ENCODE measurements around the gene TEX264.

Gene TEX264

GRCh38 chr3:51683566-51683965 lies 12.5 kb downstream of the TEX264 start:
- Histone ChIP-seq H3K18ac (ENCODE audit: low read length) (no peak overlapping the region), H3K4me2 (ENCODE audit: insufficient read depth, low read length, poor library complexity, severe bottlenecking) (no peak overlapping the region), H4K91ac (ENCODE audit: low read depth, low read length, poor library complexity) (no peak overlapping the region), H3K23ac (ENCODE audit: low read depth, low read length, poor library complexity) (no peak overlapping the region), H3K14ac (ENCODE audit: low read length) (no peak overlapping the region), H3K4ac (ENCODE audit: low read length) (no peak overlapping the region), H4K8ac (ENCODE audit: low read depth, low read length) (no peak overlapping the region), H2BK15ac (ENCODE audit: low read length) (no peak overlapping the region), H2BK5ac (ENCODE audit: low read length) (no peak overlapping the region), H2AK5ac (ENCODE audit: low read depth, low read length) (no peak overlapping the region), H3K4me3 (ENCODE audit: low read length in 2 of 2) (no peak overlapping the region), H3K9me3 (replicated peaks in 1 of 2; ENCODE audit: control insufficient read depth in 2 of 2, insufficient read depth in 1 of 2, low read depth in 1 of 2, low read length in 2 of 2) (no peaks in the 10 kb centered on the region), H3K27ac (replicated peaks; ENCODE audit: low read length) (no peak overlapping the region), H3K4me1 (ENCODE audit: control insufficient read depth in 2 of 2, insufficient read depth in 1 of 2, low read depth in 1 of 2, low read length in 2 of 2) (peaks cover 3 to 4% of the 10 kb centered on the region in 2 donors), H2AFZ (ENCODE audit: low read length) (no peak overlapping the region), H3K9ac (ENCODE audit: low read depth, low read length, poor library complexity) (no peak overlapping the region), H3K36me3 (replicated peaks in 1 of 2; ENCODE audit: control insufficient read depth in 2 of 2, insufficient read depth in 2 of 2, low read length in 2 of 2) (peaks cover 0 to 25% of the 10 kb centered on the region in 2 donors), H3K79me1 (ENCODE audit: low read depth, low read length) (no peaks in the 10 kb centered on the region), H2BK120ac (ENCODE audit: low read depth, low read length) (no peak overlapping the region), H2BK12ac (ENCODE audit: low read length) (no peak overlapping the region), H3K27me3 (ENCODE audit: control insufficient read depth in 3 of 3, insufficient read depth in 3 of 3, low read depth in 1 of 3, low read length in 3 of 3) (no peaks in the 10 kb centered on the region)
- no CpG with 5 or more reads among the region's 2 CpGs for WGBS, 2 donors (ENCODE audit: extremely low coverage in 2 of 2, insufficient read length in 2 of 2, insufficient replicate concordance in 1 of 2)
- no peak for DNase-seq (ENCODE audit: low spot score)

GRCh38 chr3:51684971-51685751 lies 14.1 kb downstream of the TEX264 start:
- H2AFZ ChIP-seq (ENCODE audit: low read length) = no peak overlapping the region
- WGBS, 2 donors (ENCODE audit: extremely low coverage in 2 of 2, insufficient read length in 2 of 2, insufficient replicate concordance in 1 of 2) = no CpG with 5 or more reads among the region's 7 CpGs
- no peak overlapping the region for H3K4me2 ChIP-seq (ENCODE audit: insufficient read depth, low read length, poor library complexity, severe bottlenecking)
- H3K4me1 ChIP-seq (ENCODE audit: control insufficient read depth in 2 of 2, insufficient read depth in 1 of 2, low read depth in 1 of 2, low read length in 2 of 2) = peaks cover 3% of the 10 kb centered on the region in 2 donors
- H2AK5ac ChIP-seq (ENCODE audit: low read depth, low read length) = no peak overlapping the region
- no peaks in the 10 kb centered on the region for H3K79me1 ChIP-seq (ENCODE audit: low read depth, low read length)
- H4K91ac ChIP-seq (ENCODE audit: low read depth, low read length, poor library complexity) = no peak overlapping the region
- no peak overlapping the region for H3K23ac ChIP-seq (ENCODE audit: low read depth, low read length, poor library complexity)
- H2BK5ac ChIP-seq (ENCODE audit: low read length) = no peak overlapping the region
- H3K27ac ChIP-seq (replicated peaks; ENCODE audit: low read length) = no peak overlapping the region
- no peak overlapping the region for H2BK120ac ChIP-seq (ENCODE audit: low read depth, low read length)
- DNase-seq (ENCODE audit: low spot score) = no peak
- peaks cover 0 to 25% of the 10 kb centered on the region in 2 donors for H3K36me3 ChIP-seq (replicated peaks in 1 of 2; ENCODE audit: control insufficient read depth in 2 of 2, insufficient read depth in 2 of 2, low read length in 2 of 2)
- H3K18ac ChIP-seq (ENCODE audit: low read length) = no peak overlapping the region
- no peaks in the 10 kb centered on the region for H3K27me3 ChIP-seq (ENCODE audit: control insufficient read depth in 3 of 3, insufficient read depth in 3 of 3, low read depth in 1 of 3, low read length in 3 of 3)
- H3K14ac ChIP-seq (ENCODE audit: low read length) = no peak overlapping the region
- no peak overlapping the region for H4K8ac ChIP-seq (ENCODE audit: low read depth, low read length)
- no peaks in the 10 kb centered on the region for H3K9me3 ChIP-seq (replicated peaks in 1 of 2; ENCODE audit: control insufficient read depth in 2 of 2, insufficient read depth in 1 of 2, low read depth in 1 of 2, low read length in 2 of 2)
- no peak overlapping the region for H3K4ac ChIP-seq (ENCODE audit: low read length)
- no peak overlapping the region for H2BK15ac ChIP-seq (ENCODE audit: low read length)
- H3K4me3 ChIP-seq (ENCODE audit: low read length in 2 of 2) = no peak overlapping the region
- H2BK12ac ChIP-seq (ENCODE audit: low read length) = no peak overlapping the region
- H3K9ac ChIP-seq (ENCODE audit: low read depth, low read length, poor library complexity) = no peak overlapping the region

- Histone ChIP-seq H2AK5ac (ENCODE audit: low read depth, low read length) (peak overlapping the region; percentile 15), H3K9me3 (replicated peaks in 1 of 2; ENCODE audit: control insufficient read depth in 2 of 2, insufficient read depth in 1 of 2, low read depth in 1 of 2, low read length in 2 of 2) (no peaks in the 10 kb centered on the region), H4K8ac (ENCODE audit: low read depth, low read length) (no peak overlapping the region), H3K4me3 (ENCODE audit: low read length in 2 of 2) (no peak overlapping the region), H3K9ac (ENCODE audit: low read depth, low read length, poor library complexity) (no peak overlapping the region), H2BK15ac (ENCODE audit: low read length) (no peak overlapping the region), H3K36me3 (replicated peaks in 1 of 2; ENCODE audit: control insufficient read depth in 2 of 2, insufficient read depth in 2 of 2, low read length in 2 of 2) (peaks cover 0 to 25% of the 10 kb centered on the region in 2 donors), H3K27me3 (ENCODE audit: control insufficient read depth in 3 of 3, insufficient read depth in 3 of 3, low read depth in 1 of 3, low read length in 3 of 3) (no peaks in the 10 kb centered on the region), H3K27ac (replicated peaks; ENCODE audit: low read length) (no peak overlapping the region), H4K91ac (ENCODE audit: low read depth, low read length, poor library complexity) (no peak overlapping the region), H2BK120ac (ENCODE audit: low read depth, low read length) (no peak overlapping the region), H3K4me2 (ENCODE audit: insufficient read depth, low read length, poor library complexity, severe bottlenecking) (no peak overlapping the region), H3K4ac (ENCODE audit: low read length) (no peak overlapping the region), H3K4me1 (ENCODE audit: control insufficient read depth in 2 of 2, insufficient read depth in 1 of 2, low read depth in 1 of 2, low read length in 2 of 2) (peaks cover 3 to 4% of the 10 kb centered on the region in 2 donors), H3K14ac (ENCODE audit: low read length) (no peak overlapping the region), H2AFZ (ENCODE audit: low read length) (no peak overlapping the region), H2BK5ac (ENCODE audit: low read length) (no peak overlapping the region), H2BK12ac (ENCODE audit: low read length) (no peak overlapping the region), H3K18ac (ENCODE audit: low read length) (no peak overlapping the region), H3K79me1 (ENCODE audit: low read depth, low read length) (no peaks in the 10 kb centered on the region), H3K23ac (ENCODE audit: low read depth, low read length, poor library complexity) (no peak overlapping the region)
- no peak for DNase-seq (ENCODE audit: low spot score)
- WGBS, 2 donors (ENCODE audit: extremely low coverage in 2 of 2, insufficient read length in 2 of 2, insufficient replicate concordance in 1 of 2) = no CpG with 5 or more reads among the region's 4 CpGs
Measured at GRCh38 chr3:51686056-51686455, 15.0 kb downstream of the TEX264 start.

GRCh38 chr3:51686512-51687215 lies 15.6 kb downstream of the TEX264 start:
- DNase-seq (ENCODE audit: low spot score) = no peak
- Histone ChIP-seq H4K91ac (ENCODE audit: low read depth, low read length, poor library complexity) (no peak overlapping the region), H3K18ac (ENCODE audit: low read length) (no peak overlapping the region), H3K79me1 (ENCODE audit: low read depth, low read length) (no peaks in the 10 kb centered on the region), H3K9ac (ENCODE audit: low read depth, low read length, poor library complexity) (peak overlapping the region; percentile 53), H2AFZ (ENCODE audit: low read length) (no peak overlapping the region), H2BK5ac (ENCODE audit: low read length) (no peak overlapping the region), H2BK15ac (ENCODE audit: low read length) (no peak overlapping the region), H2BK12ac (ENCODE audit: low read length) (no peak overlapping the region), H3K36me3 (replicated peaks in 1 of 2; ENCODE audit: control insufficient read depth in 2 of 2, insufficient read depth in 2 of 2, low read length in 2 of 2) (peaks cover 0 to 30% of the 10 kb centered on the region in 2 donors), H2BK120ac (ENCODE audit: low read depth, low read length) (no peak overlapping the region), H3K27me3 (ENCODE audit: control insufficient read depth in 3 of 3, insufficient read depth in 3 of 3, low read depth in 1 of 3, low read length in 3 of 3) (no peaks in the 10 kb centered on the region), H3K27ac (replicated peaks; ENCODE audit: low read length) (no peak overlapping the region), H3K4ac (ENCODE audit: low read length) (no peak overlapping the region), H3K9me3 (replicated peaks in 1 of 2; ENCODE audit: control insufficient read depth in 2 of 2, insufficient read depth in 1 of 2, low read depth in 1 of 2, low read length in 2 of 2) (no peaks in the 10 kb centered on the region), H3K4me2 (ENCODE audit: insufficient read depth, low read length, poor library complexity, severe bottlenecking) (no peak overlapping the region), H2AK5ac (ENCODE audit: low read depth, low read length) (no peak overlapping the region), H4K8ac (ENCODE audit: low read depth, low read length) (no peak overlapping the region), H3K4me3 (ENCODE audit: low read length in 2 of 2) (no peak overlapping the region), H3K23ac (ENCODE audit: low read depth, low read length, poor library complexity) (no peak overlapping the region), H3K4me1 (ENCODE audit: control insufficient read depth in 2 of 2, insufficient read depth in 1 of 2, low read depth in 1 of 2, low read length in 2 of 2) (peaks cover 3 to 5% of the 10 kb centered on the region in 2 donors), H3K14ac (ENCODE audit: low read length) (no peak overlapping the region)
- no CpG with 5 or more reads among the region's 10 CpGs for WGBS, 2 donors (ENCODE audit: extremely low coverage in 2 of 2, insufficient read length in 2 of 2, insufficient replicate concordance in 1 of 2)
